MM.1S (cell line): ENCODE data around the gene MAGI1.

Experiments
- DNase-seq: peaks from one replicate; pipeline ENCODE4 v3.0.0-alpha.2; 2015
- H2AFZ ChIP-seq: fragments of 300-600 bp; sonication (generic); 2 replicates; pipeline ENCODE4 v1.6.0; 2016; ENCODE audit warnings: antibody characterized with exemption, low read length
- H3F3A ChIP-seq: fragments of 300-600 bp; sonication (generic); 2 replicates; pipeline ENCODE4 v1.6.1; 2016; ENCODE audit warnings: mild to moderate bottlenecking, antibody characterized with exemption, low read length, moderate library complexity, mixed read lengths; ENCODE audit not compliant: insufficient read depth
- H3K27ac ChIP-seq: fragments of 300-600 bp; sonication (generic); 2 replicates; pipeline ENCODE4 v1.5.1; 2016; ENCODE audit warnings: mild to moderate bottlenecking, low read length
- H3K27me3 ChIP-seq: fragments of 300-600 bp; sonication (generic); replicated peaks from 2 replicates; pipeline ENCODE4 v1.6.0; 2016; ENCODE audit warnings: low read length; ENCODE audit not compliant: insufficient read depth
- H3K36me3 ChIP-seq: fragments of 300-600 bp; sonication (generic); replicated peaks from 2 replicates; pipeline ENCODE4 v1.6.1; 2016; ENCODE audit warnings: mild to moderate bottlenecking, low read length, mixed read lengths; ENCODE audit not compliant: insufficient read depth
- H3K4me1 ChIP-seq: fragments of 300-600 bp; sonication (generic); 2 replicates; pipeline ENCODE4 v1.6.1; 2016; ENCODE audit warnings: low read length, mixed read lengths
- H3K4me2 ChIP-seq: fragments of 300-600 bp; sonication (generic); 2 replicates; pipeline ENCODE4 v1.6.0; 2016; ENCODE audit warnings: low read depth, low read length
- H3K4me3 ChIP-seq: fragments of 300-600 bp; sonication (generic); 2 replicates; pipeline ENCODE4 v1.5.1; 2016; ENCODE audit warnings: low read length, mixed read lengths
- H3K79me2 ChIP-seq: fragments of 300-600 bp; sonication (generic); 2 replicates; pipeline ENCODE4 v1.6.1; 2016; ENCODE audit warnings: mixed run types, low read length, mixed read lengths
- H3K9ac ChIP-seq: fragments of 300-600 bp; sonication (generic); 2 replicates; pipeline ENCODE4 v1.6.1; 2016; ENCODE audit warnings: low read length, mixed read lengths
- H3K9me2 ChIP-seq: fragments of 300-600 bp; sonication (generic); replicated peaks from 2 replicates; pipeline ENCODE4 v1.6.1; 2016; ENCODE audit warnings: mild to moderate bottlenecking, low read length, mixed read lengths; ENCODE audit not compliant: insufficient read depth
- H3K9me3 ChIP-seq: fragments of 300-600 bp; sonication (generic); replicated peaks from 2 replicates; pipeline ENCODE4 v1.6.1; 2016; ENCODE audit warnings: mild to moderate bottlenecking, low read length, mixed read lengths; ENCODE audit not compliant: insufficient read depth
- H4K20me1 ChIP-seq: fragments of 300-600 bp; sonication (generic); 2 replicates; pipeline ENCODE4 v1.6.1; 2016; ENCODE audit warnings: mild to moderate bottlenecking, low read length, moderate library complexity, mixed read lengths; ENCODE audit not compliant: insufficient read depth
- CTCF ChIP-seq: fragments of 300-600 bp; sonication (generic); IDR thresholded peaks from 2 replicates; pipeline ENCODE4 v1.5.1; 2016; ENCODE audit warnings: antibody characterized with exemption, low read length, mixed read lengths
- EZH2 ChIP-seq: fragments of 300-600 bp; sonication (generic); optimal IDR thresholded peaks from 2 replicates; pipeline ENCODE3; 2017; ENCODE audit warnings: low read depth, mild to moderate bottlenecking, antibody characterized with exemption, low read length, mixed read lengths
- EZH2phosphoT487 ChIP-seq: fragments of 300-600 bp; sonication (generic); IDR thresholded peaks from 2 replicates; pipeline ENCODE4 v1.6.1; 2018; ENCODE audit warnings: antibody characterized with exemption, low read length

MAGI1 gene

GRCh38 chr3:65837604-65838003, 201.1 kb downstream of the MAGI1 start:
- no peak for DNase-seq
- Histone ChIP-seq H3K9me3 (no peaks in the 10 kb centered on the region), H4K20me1 (no peaks in the 10 kb centered on the region), H3K79me2 (no peaks in the 10 kb centered on the region), H3K4me2 (no peak overlapping the region), H2AFZ (no peak overlapping the region), H3F3A (no peaks in the 10 kb centered on the region), H3K27me3 (no peaks in the 10 kb centered on the region), H3K4me1 (peaks cover 3% of the 10 kb centered on the region; the same call in 1 of the 2 replicates), H3K36me3 (no peaks in the 10 kb centered on the region), H3K4me3 (no peak overlapping the region), H3K9me2 (no peaks in the 10 kb centered on the region), H3K9ac (no peak overlapping the region), H3K27ac (no peak overlapping the region)
- no peak for TF ChIP-seq CTCF
- no peak for TF ChIP-seq EZH2phosphoT487
- no peak for TF ChIP-seq EZH2

GRCh38 chr3:65836047-65836446, 202.7 kb downstream of the MAGI1 start:
- Histone ChIP-seq H3K4me1 (peaks cover 3% of the 10 kb centered on the region; the same call in 1 of the 2 replicates), H3K27me3 (no peaks in the 10 kb centered on the region), H3K9me2 (no peaks in the 10 kb centered on the region), H4K20me1 (no peaks in the 10 kb centered on the region), H3K79me2 (no peaks in the 10 kb centered on the region), H3K9ac (no peak overlapping the region), H3K27ac (no peak overlapping the region), H3K4me2 (no peak overlapping the region), H3K4me3 (no peak overlapping the region), H3K36me3 (no peaks in the 10 kb centered on the region), H3F3A (no peaks in the 10 kb centered on the region), H3K9me3 (no peaks in the 10 kb centered on the region), H2AFZ (no peak overlapping the region)
- no peak for DNase-seq
- no peak for TF ChIP-seq CTCF
- no peak for TF ChIP-seq EZH2
- TF ChIP-seq EZH2phosphoT487, result no peak

GRCh38 chr3:65833761-65834505, 204.8 kb downstream of the MAGI1 start:
- no peaks in the 10 kb centered on the region for H3K27me3 ChIP-seq
- no peak overlapping the region for H3K4me3 ChIP-seq
- H3K27ac ChIP-seq, result no peak overlapping the region
- H3K9me3 ChIP-seq, result no peaks in the 10 kb centered on the region
- no peaks in the 10 kb centered on the region for H3K79me2 ChIP-seq
- H3K36me3 ChIP-seq, result no peaks in the 10 kb centered on the region
- TF ChIP-seq EZH2 (no peak), CTCF (no peak), EZH2phosphoT487 (no peak)
- DNase-seq, result peak; percentile 12
- H3K9me2 ChIP-seq, result no peaks in the 10 kb centered on the region
- no peak overlapping the region for H2AFZ ChIP-seq
- H3K4me1 ChIP-seq, result peaks cover 3% of the 10 kb centered on the region; the same call in 1 of the 2 replicates
- no peak overlapping the region for H3K9ac ChIP-seq
- no peak overlapping the region for H3K4me2 ChIP-seq
- H4K20me1 ChIP-seq, result no peaks in the 10 kb centered on the region
- H3F3A ChIP-seq, result no peaks in the 10 kb centered on the region
